Hematopoietic multipotent progenitor cell treated with erythropoietin and hydrocortisone succinate and interleukin-3 and kit ligand, for 4 days (in vitro differentiated cells): ENCODE measurements around the gene MED9.

ENCODE experiments used
- DNase-seq: peaks from one replicate; pipeline ENCODE4 v3.0.0-alpha.2; 2015

MED9 gene

GRCh38 chr17:17518014-17518413, 41.2 kb downstream of the MED9 start:
- DNase-seq, result no peak

- DNase-seq, result no peak
These were observed 42.2 kb downstream of the MED9 start for GRCh38 chr17:17518951-17519350.

- DNase-seq, result no peak
These were observed 43.1 kb downstream of the MED9 start for GRCh38 chr17:17519886-17520285.

GRCh38 chr17:17520599-17521232, 43.9 kb downstream of the MED9 start:
- DNase-seq, result no peak

- peak; percentile 39 for DNase-seq
These were observed 46.4 kb downstream of the MED9 start for GRCh38 chr17:17523001-17523730.

GRCh38 chr17:17523731-17524490, 47.1 kb downstream of the MED9 start:
- DNase-seq, result no peak

- DNase-seq, result no peak
These were observed 48.5 kb downstream of the MED9 start for GRCh38 chr17:17525311-17525710.

- no peak for DNase-seq
These were observed 49.2 kb downstream of the MED9 start for GRCh38 chr17:17525956-17526355.

GRCh38 chr17:17526369-17526768, 49.6 kb downstream of the MED9 start:
- DNase-seq, result no peak

GRCh38 chr17:17527534-17527933, 50.7 kb downstream of the MED9 start:
- DNase-seq, result no peak

- DNase-seq, result no peak
These were observed 51.2 kb downstream of the MED9 start for GRCh38 chr17:17527956-17528500.

GRCh38 chr17:17528696-17529652, 52.2 kb downstream of the MED9 start:
- DNase-seq, result no peak

GRCh38 chr17:17531156-17531555, 54.4 kb downstream of the MED9 start:
- DNase-seq, result no peak

GRCh38 chr17:17532991-17533390, 56.2 kb downstream of the MED9 start:
- no peak for DNase-seq

- DNase-seq, result no peak
These were observed 57.2 kb downstream of the MED9 start for GRCh38 chr17:17533901-17534441.

GRCh38 chr17:17535957-17536356, 59.2 kb downstream of the MED9 start:
- no peak for DNase-seq

GRCh38 chr17:17536702-17537101, 59.9 kb downstream of the MED9 start:
- DNase-seq, result no peak

- DNase-seq, result no peak
These were observed 60.7 kb downstream of the MED9 start for GRCh38 chr17:17537311-17538099.

- peak; percentile 41 for DNase-seq
These were observed 61.9 kb downstream of the MED9 start for GRCh38 chr17:17538417-17539391.

GRCh38 chr17:17539591-17539990, 62.8 kb downstream of the MED9 start:
- peak; percentile 24 for DNase-seq
